ENCODE results near the gene SORCS2. TPM values are rescaled to one million over a fixed set of nuclear protein-coding genes. Genes with fewer than 3 reads are reported as not detected.

The SORCS2 gene
- total and polyA plus RNA-seq, 2 of the 4 experiments (the other 2 are of a cell fraction), result 0.36 to 0.62 TPM

- H3K14ac ChIP-seq (replicated peaks; ENCODE audit: low read depth, low read length), result no peak overlapping the region
- no peak for ATAC-seq (ENCODE audit: low read depth)
- WGBS, 2 experiments (ENCODE audit: extremely low coverage in 2 of 2, insufficient read length in 1 of 2), result 75% methylated on average over 5 of the region's 18 CpGs; no CpG with 5 or more reads in 1 of the 2 experiments
- no peak overlapping the region for H3K4me3 ChIP-seq (ENCODE audit: insufficient read depth, low read depth, low read length)
- H3K4me2 ChIP-seq (ENCODE audit: low read depth, low read length), result no peak overlapping the region
- no peak overlapping the region for H2BK20ac ChIP-seq (ENCODE audit: low read depth, low read length)
- no peak overlapping the region for H4K5ac ChIP-seq (ENCODE audit: low read depth, low read length)
- DNase-seq, result no peak
- ChIA-PET CTCF (no interaction called here), POLR2A (ENCODE audit: unreplicated experiment) (no interaction called here)
- no peak overlapping the region for H3K27ac ChIP-seq (ENCODE audit: insufficient read depth, low read length)
- H3K9me3 ChIP-seq (ENCODE audit: control insufficient read depth, insufficient read depth, low read length), result no peaks in the 10 kb centered on the region
- no peak overlapping the region for H2BK120ac ChIP-seq (ENCODE audit: low read depth, low read length)
- dilution Hi-C loops (cut with HindIII; ENCODE audit: low sequenced_read_pairs, unreplicated experiment), result no loop called here
- H3K79me1 ChIP-seq (ENCODE audit: low read depth in 1 of 2, low read length in 2 of 2), result no peaks in the 10 kb centered on the region
- H3K9me1 ChIP-seq (ENCODE audit: insufficient read depth, low read length), result no peaks in the 10 kb centered on the region
- H2BK15ac ChIP-seq (ENCODE audit: low read depth, low read length), result no peak overlapping the region
- H3K23ac ChIP-seq (ENCODE audit: low read depth, low read length), result no peak overlapping the region
- H3K27me3 ChIP-seq (ENCODE audit: control insufficient read depth, insufficient read depth, low read length), result peaks cover 19% of the 10 kb centered on the region; the same call in 1 of the 2 replicates
- H4K91ac ChIP-seq (ENCODE audit: insufficient read depth, low read depth, low read length), result no peak overlapping the region
- intact Hi-C loops (cut with micrococcal nuclease), result no loop called here
- H2AFZ ChIP-seq (replicated peaks; ENCODE audit: low read length, poor library complexity), result no peak overlapping the region
- H3K4ac ChIP-seq (ENCODE audit: low read depth, low read length), result no peak overlapping the region
- H4K20me1 ChIP-seq (ENCODE audit: insufficient read depth, low read length), result no peaks in the 10 kb centered on the region
- H3K56ac ChIP-seq (ENCODE audit: extremely low read depth, insufficient read depth, low read length), result no peak overlapping the region
- TF ChIP-seq POLR2A (IDR thresholded peaks at IDR 0.05; ENCODE audit: low read depth, low read length), result no peak
- TF ChIP-seq CHD1 (IDR thresholded peaks at IDR 0.05; ENCODE audit: low read depth, low read length), result no peak
- no peak for TF ChIP-seq MAZ (IDR thresholded peaks at IDR 0.05; ENCODE audit: borderline replicate concordance, low read depth, low read length)
- no peak for TF ChIP-seq ELK1 (IDR thresholded peaks at IDR 0.05; ENCODE audit: borderline replicate concordance, low read depth, low read length)
- no peak for TF ChIP-seq CEBPB (IDR thresholded peaks at IDR 0.05; ENCODE audit: low read depth, low read length)
- no peak for TF ChIP-seq CTCF (conservative IDR thresholded peaks at IDR 0.05; ENCODE audit: low read depth, low read length)
- no peak for TF ChIP-seq SMC3 (IDR thresholded peaks at IDR 0.05; ENCODE audit: low read depth, low read length)
- TF ChIP-seq NFE2L2 (IDR thresholded peaks at IDR 0.05; ENCODE audit: low read depth, low read length), result no peak
- TF ChIP-seq RAD21 (IDR thresholded peaks at IDR 0.05; ENCODE audit: low read length), result no peak
- TF ChIP-seq RCOR1 (IDR thresholded peaks at IDR 0.05; ENCODE audit: insufficient replicate concordance, low read length), result no peak
- no peak for TF ChIP-seq MXI1 (IDR thresholded peaks at IDR 0.05; ENCODE audit: borderline replicate concordance, low read depth, low read length)
- no peak for TF ChIP-seq BHLHE40 (IDR thresholded peaks at IDR 0.05; ENCODE audit: low read depth, low read length)
- no peak for TF ChIP-seq FOS (IDR thresholded peaks at IDR 0.05; ENCODE audit: low read depth, low read length)
- TF ChIP-seq MAFK (IDR thresholded peaks at IDR 0.05; ENCODE audit: low read depth, low read length), result no peak
- TF ChIP-seq RFX5 (IDR thresholded peaks at IDR 0.05; ENCODE audit: low read depth, low read length), result no peak
- no peak for TF ChIP-seq USF2 (IDR thresholded peaks at IDR 0.05; ENCODE audit: low read depth, low read length)
- no TSS peak for BruUV-seq (replicated peaks)
- no peaks in the 10 kb centered on the region for H3K36me3 ChIP-seq (ENCODE audit: control insufficient read depth, insufficient read depth, low read length)
- no peak overlapping the region for H3K9ac ChIP-seq (ENCODE audit: low read depth, low read length)
- H3K4me1 ChIP-seq (ENCODE audit: control insufficient read depth, insufficient read depth, low read length), result no peaks in the 10 kb centered on the region
- no peak overlapping the region for H3K18ac ChIP-seq (ENCODE audit: low read depth, low read length)
- no peak overlapping the region for H2BK5ac ChIP-seq (ENCODE audit: low read depth, low read length, poor library complexity, severe bottlenecking)
- H4K8ac ChIP-seq (ENCODE audit: low read depth in 2 of 2, low read length in 2 of 2), result no peak overlapping the region
- in situ Hi-C loops (cut with MboI; ENCODE audit: low sequenced_read_pairs), result no loop called here
- no peak overlapping the region for H2AK5ac ChIP-seq (ENCODE audit: low read depth, low read length)
- no peak overlapping the region for H2AK9ac ChIP-seq (replicated peaks; ENCODE audit: low read depth, low read length, poor library complexity)
Observed at GRCh38 chr4:7424553-7425111, 232.3 kb downstream of the SORCS2 start.
